HG03064 (cell line): ENCODE measurements around the gene NDRG3.
"Not testable (repeated sequence)": the region's sequence is repeated elsewhere in the genome, so short reads cannot be mapped to it uniquely, and the experiment has no call there.

Experiments used
- ATAC-seq: cut with Tn5 transposase; IDR thresholded peaks from one replicate; pipeline ENCODE4 v1.9.1; 2021; ENCODE audit warnings: low read depth; ENCODE audit not compliant: unreplicated experiment

NDRG3 gene

DNA sequence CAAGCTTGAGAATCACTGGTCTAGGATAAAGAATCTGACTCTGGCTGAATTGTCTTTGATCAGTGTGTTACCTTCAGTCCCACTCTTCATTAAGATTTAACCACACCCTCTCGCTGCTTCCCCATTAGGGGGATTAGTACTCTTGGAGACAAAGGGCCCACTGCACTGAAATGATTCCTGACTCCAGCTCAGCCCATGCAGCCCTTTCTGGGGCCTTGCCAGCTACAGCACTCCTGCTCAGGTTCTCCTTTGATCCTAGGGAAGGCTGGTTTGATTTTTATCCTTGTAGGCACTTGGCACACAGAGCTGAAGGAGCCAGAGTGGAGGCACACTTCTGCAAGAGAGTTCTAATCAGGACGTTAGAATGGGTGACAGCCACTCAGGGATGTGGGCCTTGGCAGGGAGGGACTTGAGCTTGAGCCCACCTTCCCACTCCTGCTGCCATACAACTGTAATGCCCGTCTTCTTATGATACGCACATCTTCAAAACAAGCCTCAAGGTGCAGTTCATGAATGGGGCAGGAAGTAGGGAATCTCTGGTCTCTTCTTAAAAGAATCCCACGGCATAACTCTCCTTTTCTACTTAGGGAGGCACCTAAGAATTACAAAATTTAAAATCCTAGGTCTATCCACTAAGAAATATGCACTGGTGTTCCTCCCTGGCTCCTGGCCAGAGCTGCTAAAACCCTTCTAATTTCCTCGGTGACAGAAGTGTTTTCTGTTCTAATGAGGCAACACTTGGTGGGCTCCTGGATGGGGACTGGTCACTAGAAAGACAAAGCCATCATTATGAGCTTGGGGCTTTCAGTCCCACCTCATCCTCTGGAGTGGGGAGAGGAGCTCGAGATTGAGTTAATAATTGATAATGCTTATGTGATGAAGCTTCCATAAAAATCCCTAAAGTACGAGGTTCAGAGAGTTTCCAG, 98.4 kb downstream of the NDRG3 start:
- ATAC-seq: no peak

DNA sequence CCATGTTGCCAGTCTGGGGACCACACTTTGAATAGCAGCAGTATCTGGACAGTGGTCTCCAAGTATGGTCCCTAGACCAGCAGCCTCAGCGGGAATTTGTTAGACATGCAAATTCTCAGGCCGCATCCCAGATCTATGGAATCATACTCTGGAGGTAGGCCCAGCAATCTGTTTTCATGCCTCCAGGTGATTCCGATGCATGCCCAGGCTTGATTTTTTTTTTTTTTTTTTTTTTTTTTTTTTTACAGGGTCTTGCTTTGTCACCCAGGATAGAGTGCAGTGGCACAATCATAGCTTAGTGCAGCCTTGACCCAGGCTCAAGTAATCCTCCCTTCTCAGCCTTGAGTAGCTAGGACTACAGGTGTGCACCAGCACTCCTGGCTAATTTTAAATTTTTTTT, 99.2 kb downstream of the NDRG3 start:
- no peak for ATAC-seq

DNA sequence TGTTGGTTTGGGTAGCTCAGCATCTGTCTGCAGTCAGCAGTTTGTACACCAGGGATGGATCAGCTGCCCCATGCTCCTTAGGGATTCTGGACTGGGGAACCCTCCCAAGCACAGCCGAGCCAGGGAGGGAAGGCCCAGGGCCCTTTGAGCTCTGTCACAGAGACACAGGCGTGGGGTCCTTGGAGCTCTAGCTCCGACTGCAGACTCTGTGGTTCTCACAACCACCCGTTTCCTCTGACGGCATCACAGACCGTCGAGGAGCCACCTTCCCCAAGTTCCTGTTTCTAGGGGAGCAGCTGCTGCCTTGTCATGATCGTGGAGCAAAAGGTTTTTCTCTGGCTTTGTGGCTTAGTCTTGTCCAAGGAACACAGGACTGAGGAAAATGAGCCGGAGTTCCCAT, 99.9 kb downstream of the NDRG3 start, which contains the start of gene SLA2:
Gene SLA2 (minus strand): TSS at position 199 of the 400 bp plus-strand sequence. CDS start 4,861 bp downstream, outside the sequence.
- ATAC-seq: no peak

DNA sequence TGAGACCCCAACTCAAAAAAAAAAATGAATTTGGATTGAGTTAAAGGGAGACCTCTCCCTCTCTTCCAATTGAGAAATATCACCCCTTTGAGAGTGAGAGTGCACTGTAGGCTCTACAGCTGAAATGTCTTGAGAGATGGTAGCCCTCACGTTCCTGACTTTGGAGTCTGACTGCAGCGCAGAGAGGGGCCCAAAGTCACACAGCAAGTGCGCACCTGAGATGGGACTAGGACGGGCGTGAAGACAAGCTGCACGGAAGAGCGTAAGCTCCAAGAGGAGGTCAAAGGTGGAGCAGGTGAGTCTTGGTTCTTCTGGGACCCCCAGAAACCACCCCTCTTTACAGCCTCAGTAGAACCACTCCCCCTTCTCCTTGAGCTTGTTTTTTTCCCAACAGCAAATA, 100.5 kb downstream of the NDRG3 start:
- ATAC-seq: no peak

DNA sequence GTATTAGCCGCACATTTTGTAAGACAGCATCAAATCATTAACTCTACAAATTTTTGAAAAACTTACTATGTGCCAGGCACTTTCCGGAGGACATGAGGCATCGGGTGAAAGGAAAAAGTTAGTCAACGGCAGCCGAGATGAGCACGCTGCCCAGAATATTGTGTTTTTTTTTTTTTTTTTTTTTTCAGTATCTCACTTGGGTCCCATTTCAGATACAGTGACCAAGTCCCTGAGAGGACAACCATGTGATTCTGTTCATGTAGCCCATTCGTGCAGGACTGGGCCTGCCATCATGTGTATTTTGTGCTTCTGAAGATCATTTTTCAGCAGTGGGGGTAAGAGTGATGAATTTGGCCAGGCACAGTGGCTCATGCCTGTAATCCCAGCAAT, 101.2 kb downstream of the NDRG3 start:
- ATAC-seq: no peak

DNA sequence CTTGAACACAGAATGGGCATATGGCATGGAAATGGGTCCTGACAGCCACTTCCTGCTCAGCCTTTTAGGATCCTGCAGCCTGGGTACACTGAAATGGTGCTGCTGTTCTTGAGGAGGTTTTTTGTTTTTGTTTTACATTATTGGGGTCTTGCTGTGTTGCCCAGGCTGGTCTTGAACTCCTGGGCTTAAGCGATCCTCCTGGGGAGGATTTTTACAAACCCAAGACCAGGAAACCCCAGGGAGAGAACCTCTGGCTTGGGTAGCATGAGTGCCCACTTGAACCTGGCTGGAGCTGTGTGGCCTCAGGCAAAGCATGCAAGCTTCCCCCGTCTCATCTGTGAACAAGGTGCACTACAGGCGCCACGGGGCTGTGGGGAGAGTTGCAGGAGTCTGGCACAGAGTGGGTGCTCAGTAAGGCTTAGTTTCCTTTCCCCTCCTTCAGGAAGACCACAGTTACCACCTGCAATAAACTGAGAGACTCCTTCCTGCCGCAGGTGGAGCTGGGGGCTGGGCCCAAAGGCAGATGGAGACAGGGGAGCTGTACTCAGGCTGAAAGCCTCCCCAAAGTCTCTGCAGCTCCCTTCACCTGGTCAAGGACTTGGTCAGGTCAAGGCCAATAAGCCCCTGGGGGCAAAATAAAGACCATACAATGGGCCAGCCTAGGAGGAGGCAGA, 101.7 kb downstream of the NDRG3 start:
- no peak for ATAC-seq

DNA sequence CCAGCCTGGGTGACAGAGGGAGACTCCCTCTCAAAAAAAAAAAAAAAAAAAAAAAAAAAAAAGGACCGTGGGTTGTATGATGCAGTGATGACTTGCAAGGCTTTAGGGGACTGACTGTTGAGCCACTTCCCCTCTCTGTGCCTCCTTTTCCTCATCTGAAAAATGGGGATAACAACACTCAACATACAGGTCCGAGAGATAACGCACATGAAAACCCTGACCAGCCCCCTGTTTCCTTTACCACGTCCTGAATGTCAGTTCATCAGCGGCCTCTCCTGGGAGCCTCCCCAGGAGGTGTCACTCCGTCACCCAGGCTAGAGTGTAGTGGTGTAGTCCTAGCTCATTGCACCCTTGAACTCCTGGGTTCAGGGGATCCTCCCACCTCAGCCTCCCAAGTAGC, 103.8 kb downstream of the NDRG3 start:
- no peak for ATAC-seq

DNA sequence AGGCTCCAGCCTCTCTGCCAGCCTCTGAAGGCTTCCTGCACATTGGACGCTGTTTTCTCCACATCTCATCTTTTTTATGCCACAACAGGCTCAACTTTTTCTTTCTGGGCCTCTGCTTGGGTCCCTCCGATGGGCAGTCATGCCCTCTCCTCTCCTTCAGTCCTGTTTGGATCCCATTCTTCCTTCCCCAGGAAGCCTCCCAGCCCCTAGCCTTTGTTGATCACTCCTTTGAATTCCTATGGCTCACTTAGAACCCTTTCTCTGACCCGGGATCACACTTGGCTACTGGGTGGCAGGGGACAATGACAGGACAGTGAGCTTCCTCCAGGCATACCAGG, 104.4 kb downstream of the NDRG3 start:
- ATAC-seq: no peak

DNA sequence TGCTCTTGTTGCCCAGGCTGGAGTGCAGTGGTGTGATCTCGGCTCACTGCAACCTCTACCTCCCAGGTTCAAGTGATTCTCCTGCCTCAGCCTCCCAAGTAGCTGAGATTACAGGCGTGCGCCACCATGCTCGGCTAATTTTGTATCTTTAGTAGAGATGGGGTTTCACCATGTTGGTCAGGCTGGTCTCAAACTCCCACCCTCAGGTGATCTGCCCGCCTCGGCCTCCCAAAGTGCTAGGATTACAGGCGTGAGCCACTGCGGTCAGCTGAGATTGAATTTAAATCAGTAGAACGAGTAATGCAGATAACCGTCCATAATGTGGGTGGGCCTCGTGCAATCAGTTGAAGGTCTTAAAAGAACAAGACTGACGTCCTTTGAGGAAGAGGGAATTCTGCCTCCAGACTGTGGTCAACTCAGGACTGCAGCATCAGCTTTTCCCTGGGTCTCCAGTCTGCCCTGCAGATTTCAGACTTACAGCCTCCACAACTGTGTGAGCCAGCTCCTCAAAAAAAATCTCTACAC, 107.0 kb downstream of the NDRG3 start:
- ATAC-seq: not testable (repeated sequence)

DNA sequence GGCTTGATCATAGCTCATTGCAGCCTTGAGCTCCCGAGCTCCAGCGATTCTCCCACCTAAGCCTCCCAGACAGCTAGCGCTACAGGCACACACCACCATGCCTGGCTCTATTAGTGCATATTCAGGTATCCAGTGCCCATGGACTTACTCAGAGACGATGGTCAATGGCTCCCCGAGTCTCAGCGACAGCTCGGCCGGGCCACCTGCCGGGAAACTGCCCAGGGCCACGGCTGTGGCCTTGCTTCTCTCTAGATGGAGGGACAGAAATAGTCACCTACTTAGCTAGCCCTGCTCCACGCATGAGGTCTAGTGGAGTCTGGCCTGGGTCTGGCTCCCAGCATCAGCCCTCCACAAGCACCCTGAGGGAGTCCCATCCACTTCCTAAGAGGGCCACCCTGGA, 111.5 kb downstream of the NDRG3 start:
- ATAC-seq: no peak

DNA sequence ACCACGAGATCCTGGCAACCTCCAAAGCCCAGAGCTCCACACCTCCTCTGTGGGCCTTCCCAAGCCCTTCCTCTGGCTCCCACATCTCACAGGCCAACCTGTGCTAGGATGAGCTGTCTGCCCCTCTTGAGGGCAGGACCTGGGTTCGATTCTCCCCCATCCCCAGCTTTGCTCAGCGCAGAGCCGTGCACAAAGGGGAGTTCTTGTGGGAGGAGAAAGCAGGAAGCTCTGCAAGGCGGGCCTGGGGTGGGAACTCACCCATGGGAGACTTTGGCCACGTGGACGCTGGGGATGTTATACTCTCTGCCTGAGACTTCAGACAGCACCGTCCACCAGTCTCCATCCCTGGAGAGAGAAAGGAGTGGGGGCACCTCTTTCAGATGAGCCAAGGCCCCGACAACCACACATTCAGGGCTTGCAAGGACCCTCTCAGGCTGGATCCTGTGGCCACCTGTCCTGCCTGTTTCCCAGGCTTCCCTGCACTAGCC, 112.6 kb downstream of the NDRG3 start:
- no peak for ATAC-seq

DNA sequence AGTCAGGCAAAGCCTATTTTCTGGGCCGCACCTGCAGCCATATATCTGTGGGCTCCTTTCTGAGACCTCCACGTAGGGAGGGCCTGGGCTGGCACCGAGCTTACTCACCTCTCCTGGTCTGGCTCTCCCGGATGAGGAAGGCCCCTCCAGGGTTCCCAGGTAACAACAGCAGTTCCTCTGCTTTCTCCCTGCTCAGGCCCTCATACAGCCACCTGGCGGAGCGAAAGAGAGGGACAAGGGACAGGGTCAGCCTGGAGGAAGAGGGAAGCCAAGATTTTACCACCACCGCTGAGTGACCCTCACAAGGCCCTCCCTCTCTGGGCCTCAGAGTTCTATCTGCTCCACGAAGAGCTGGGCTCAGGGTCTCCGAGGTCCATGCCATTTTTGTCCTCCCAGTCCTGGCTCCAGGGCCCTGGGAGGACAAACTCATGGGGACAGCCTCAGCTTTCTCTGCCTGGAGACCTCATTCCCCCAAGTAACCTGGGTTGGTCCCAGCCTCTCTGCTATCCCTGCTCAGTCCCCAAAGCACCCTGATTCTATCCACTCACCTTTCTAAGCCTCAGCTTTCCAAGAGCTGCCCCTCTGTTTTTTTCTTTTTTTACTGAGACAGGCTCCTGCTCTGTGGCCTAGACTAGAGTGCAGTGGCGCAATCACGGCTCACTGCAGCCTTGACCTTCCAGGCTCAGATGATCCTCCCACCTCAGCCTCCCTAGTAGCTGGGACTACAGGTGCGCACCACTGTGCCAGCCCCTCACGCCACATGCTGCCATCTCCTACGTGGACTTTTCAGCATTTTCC, 113.2 kb downstream of the NDRG3 start:
- ATAC-seq: no peak

DNA sequence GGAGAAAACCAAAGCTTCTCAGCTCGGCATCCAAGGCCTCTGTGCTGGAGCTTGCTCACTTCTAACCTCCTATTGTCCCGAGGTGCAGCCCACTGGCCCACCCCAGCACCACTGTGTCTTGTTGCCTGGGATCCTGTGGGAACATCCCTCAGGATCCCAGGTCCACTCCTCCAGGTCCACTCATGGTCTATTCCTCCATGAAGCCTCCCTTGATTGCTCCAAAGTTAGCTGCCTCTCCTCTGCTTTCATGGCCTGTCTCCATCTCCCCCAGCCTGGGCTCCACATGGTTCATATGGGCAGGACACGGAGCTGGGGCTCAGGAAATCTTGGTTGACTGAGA, 113.8 kb downstream of the NDRG3 start:
- no peak for ATAC-seq

DNA sequence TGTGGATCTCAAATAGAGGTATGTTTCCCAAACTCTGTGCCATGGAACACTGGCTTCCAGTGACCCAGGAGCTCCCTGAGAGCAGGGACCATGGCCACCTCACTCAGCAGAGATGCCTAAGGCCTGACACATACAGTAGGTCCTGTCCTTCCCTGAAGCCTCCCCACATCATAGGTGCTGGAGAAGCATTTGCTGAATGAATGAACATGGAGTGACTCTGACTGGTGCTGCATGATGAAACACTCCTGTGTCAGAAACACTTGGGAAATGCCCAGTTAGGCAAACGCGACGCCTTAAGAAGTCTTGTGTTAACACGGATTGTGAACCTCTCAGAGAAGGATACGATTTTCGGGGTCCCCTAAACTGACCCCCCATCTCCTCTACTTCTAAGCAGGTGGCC, 114.2 kb downstream of the NDRG3 start:
- ATAC-seq: no peak

DNA sequence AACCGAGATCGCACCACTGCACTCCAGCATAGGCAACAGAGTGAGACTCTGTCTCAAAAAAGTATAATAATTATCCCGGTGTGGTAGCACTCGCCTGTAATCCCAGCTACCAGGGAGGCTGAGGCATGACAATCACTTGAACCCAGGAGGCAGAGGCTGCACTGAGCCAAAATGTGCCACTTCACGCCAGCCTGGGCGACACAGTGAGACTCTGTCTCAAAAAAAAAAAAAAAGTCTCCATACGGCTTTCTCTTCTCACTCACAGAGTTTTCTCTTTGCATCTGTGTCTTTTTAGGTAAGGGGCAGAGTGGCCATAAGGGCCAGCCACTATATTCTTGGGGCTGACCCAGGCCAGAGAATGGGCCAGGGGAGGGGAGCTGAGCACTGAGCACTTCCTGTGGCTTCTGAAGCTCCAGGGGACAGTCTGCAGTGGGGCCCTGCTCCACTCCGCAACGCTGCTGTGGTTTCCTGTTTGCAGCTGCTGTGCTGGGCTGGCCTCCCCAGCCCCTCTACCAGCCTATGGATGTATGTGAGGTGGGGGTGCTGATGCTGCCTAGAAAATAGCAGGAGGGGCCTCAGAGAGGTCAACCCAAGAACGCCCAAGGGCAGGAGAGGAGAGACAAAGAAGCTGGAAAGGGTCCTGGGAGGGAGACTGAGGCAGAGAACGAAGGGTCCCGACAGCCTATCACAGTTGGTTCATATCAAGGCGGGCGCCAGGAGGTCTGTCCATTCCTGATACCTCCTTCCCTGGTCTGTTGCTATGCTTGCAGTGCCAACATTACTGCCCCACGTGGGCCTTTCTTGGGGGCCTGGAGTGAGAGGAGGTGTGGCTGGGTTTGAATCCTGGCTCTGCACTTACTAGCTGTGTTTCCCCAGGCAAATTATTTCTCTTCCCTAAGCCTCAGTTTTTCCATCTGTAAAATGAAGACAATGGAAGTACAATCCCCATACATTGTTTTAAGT, 115.9 kb downstream of the NDRG3 start:
- no peak for ATAC-seq

DNA sequence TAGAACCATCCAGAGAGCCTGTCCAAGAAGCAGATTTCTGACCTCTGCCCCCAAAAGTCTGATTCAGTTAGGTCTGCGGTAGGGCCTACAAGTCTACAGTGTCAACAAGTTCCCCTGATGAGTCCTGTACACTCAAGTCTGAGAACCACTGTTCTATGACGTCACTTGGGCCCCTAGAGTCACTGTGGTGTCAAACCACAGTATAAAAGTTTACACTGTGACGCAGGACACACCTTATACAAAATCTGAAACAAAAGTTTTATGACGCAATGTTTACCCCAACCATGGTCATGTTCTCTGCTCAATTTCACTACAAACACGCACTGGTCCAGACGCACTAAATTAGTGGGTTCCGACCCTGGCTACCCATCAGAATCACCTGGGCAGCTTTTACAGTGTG, 117.8 kb downstream of the NDRG3 start:
- no peak for ATAC-seq

DNA sequence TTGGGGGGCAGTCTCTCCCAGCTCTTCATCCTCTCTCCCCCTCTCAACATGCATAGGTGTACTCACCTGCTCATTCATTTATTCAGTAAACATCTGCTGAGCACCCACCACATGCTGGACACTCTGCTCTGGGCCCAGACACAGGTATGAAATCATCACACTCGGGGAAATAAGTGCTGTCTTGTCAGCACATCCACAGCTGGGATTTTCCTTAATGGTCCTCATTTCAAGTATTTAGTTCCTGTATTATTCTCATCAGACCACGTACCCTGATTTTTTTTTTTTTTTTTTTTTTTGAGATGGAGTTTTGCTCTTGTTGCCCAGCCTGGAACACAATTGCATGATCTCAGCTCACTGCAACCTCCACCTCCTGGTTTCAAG, 121.0 kb downstream of the NDRG3 start:
- ATAC-seq: no peak

DNA sequence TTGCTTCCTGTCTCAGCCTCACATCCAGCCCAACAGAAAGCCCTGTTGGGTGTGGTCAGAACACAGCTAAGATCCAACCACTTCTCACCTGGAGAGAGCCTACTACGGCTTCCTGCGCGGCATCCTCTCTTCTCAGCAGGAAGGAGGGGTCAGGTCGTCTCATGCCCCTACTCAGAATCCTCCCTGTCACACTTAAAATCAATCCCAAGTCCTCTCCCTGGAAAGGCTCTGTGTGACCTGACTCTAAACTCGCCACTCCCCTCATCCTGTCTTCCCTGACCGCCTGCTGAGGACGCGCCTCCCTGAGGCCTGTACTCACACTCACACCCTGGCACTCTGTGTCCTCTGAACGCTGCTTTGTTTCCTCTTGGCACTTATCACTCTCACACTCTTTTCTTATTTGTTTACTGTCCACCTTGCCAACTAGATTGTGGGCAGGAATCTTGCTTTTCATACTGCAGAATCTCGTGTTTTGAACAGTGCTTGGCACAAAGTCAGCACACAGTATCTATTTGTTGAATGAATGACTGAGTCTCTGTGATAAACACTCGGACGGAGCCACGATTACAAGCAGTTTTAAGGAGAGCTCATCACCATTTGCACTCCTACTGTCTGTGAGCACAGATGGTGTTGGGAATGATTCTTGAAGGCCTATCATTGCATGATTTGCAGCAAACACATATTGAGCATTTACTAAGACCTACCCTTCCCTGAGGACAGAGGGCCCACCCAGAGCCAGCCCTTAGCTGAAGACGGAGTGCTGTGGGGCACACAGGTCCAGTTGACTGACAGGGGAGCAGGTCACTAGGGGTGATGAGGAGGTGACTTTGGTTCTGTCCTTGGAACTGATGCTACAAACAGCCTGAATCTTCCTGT, 121.6 kb downstream of the NDRG3 start:
- ATAC-seq: no peak

DNA sequence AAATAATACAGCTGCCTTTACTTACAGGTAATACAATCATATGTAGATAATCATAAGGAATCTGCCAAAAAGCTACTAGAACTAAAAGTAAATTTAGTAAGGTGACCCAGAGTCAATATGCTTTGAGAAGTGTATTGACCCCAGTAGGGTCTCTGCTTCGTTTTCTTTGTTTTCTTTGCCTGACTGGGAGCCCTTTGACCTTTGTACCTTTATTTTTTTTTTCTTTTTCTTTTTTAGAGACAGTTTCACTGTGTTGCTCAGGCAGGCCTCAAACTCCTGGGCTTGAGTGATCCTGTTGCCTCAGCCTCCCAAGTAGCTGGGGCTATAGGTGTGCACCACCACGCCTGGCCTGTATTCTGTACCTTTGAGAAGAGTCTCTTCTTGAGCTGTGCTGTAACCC, 122.4 kb downstream of the NDRG3 start:
- no peak for ATAC-seq
